Measurements from ENCODE around the gene HMGCS2. TPM values are rescaled to one million over a fixed set of nuclear protein-coding genes. Genes with fewer than 3 reads are reported as not detected.

Gene HMGCS2
- total RNA-seq, 6 donors from 2014 or later, result 0.31 to 5.9 (median 1.2) TPM; not detected in 1

- H3K4me3 ChIP-seq, result no peak overlapping the region
- H3K36me3 ChIP-seq, result peaks cover 0 to 7% (median 3%) of the 10 kb centered on the region in 4 donors
- DNase-seq (no peak), ATAC-seq (ENCODE audit: low FRiP score in 2 of 2) (peak in 1 of 2 donors; percentile 27)
- WGBS, 2 donors, result 63 to 73% methylated on average over 12 to 16 of the region's 16 CpGs
- H3K27me3 ChIP-seq, result no peaks in the 10 kb centered on the region
- H3K9me3 ChIP-seq, result no peaks in the 10 kb centered on the region
- H3K4me1 ChIP-seq, result no peaks in the 10 kb centered on the region
- TF ChIP-seq POLR2AphosphoS5 (IDR thresholded peaks at IDR 0.05) (no peak), POLR2A (IDR thresholded peaks at IDR 0.05) (no peak), EP300 (IDR thresholded peaks at IDR 0.05) (no peak), CTCF (IDR thresholded peaks at IDR 0.05) (no peak)
- H3K27ac ChIP-seq, result no peak overlapping the region
These were observed 31.5 kb downstream of the HMGCS2 start for GRCh38 chr1:119737040-119737682.

- no peaks in the 10 kb centered on the region for H3K9me3 ChIP-seq
- WGBS, 2 donors, result 89 to 100% methylated on average over 2 of the region's 2 CpGs
- H3K27ac ChIP-seq, result no peak overlapping the region
- peaks cover 0 to 7% (median 3%) of the 10 kb centered on the region in 4 donors for H3K36me3 ChIP-seq
- H3K4me3 ChIP-seq, result no peak overlapping the region
- no peak for TF ChIP-seq POLR2AphosphoS5 (IDR thresholded peaks at IDR 0.05)
- no peaks in the 10 kb centered on the region for H3K27me3 ChIP-seq
- DNase-seq (no peak), ATAC-seq (ENCODE audit: low FRiP score in 2 of 2) (no peak)
- H3K4me1 ChIP-seq, result no peaks in the 10 kb centered on the region
These were observed 32.1 kb downstream of the HMGCS2 start for GRCh38 chr1:119736649-119737039.

- Histone ChIP-seq H3K27ac (no peak overlapping the region), H3K36me3 (peaks cover 0 to 7% (median 3%) of the 10 kb centered on the region in 4 donors), H3K9me3 (no peaks in the 10 kb centered on the region), H3K27me3 (no peaks in the 10 kb centered on the region), H3K4me1 (no peaks in the 10 kb centered on the region), H3K4me3 (no peak overlapping the region)
- TF ChIP-seq POLR2AphosphoS5 (IDR thresholded peaks at IDR 0.05), result no peak
- no peak for TF ChIP-seq EP300 (IDR thresholded peaks at IDR 0.05)
- no peak for TF ChIP-seq POLR2A (IDR thresholded peaks at IDR 0.05)
- TF ChIP-seq CTCF (IDR thresholded peaks at IDR 0.05), result no peak
- ATAC-seq (ENCODE audit: low FRiP score in 2 of 2) (no peak), DNase-seq (no peak)
- WGBS, 2 donors, result 95 to 97% methylated on average over 14 of the region's 14 CpGs
These were observed 33.5 kb downstream of the HMGCS2 start for GRCh38 chr1:119735217-119735616.

GRCh38 chr1:119733754-119734153, 35.0 kb downstream of the HMGCS2 start:
- DNase-seq (no peak), ATAC-seq (ENCODE audit: low FRiP score in 2 of 2) (no peak)
- no peaks in the 10 kb centered on the region for H3K4me1 ChIP-seq
- no peak overlapping the region for H3K27ac ChIP-seq
- H3K4me3 ChIP-seq, result no peak overlapping the region
- no peaks in the 10 kb centered on the region for H3K9me3 ChIP-seq
- H3K27me3 ChIP-seq, result no peaks in the 10 kb centered on the region
- WGBS, 2 donors, result 89 to 93% methylated on average over 3 of the region's 3 CpGs
- peaks cover 0 to 7% (median 3%) of the 10 kb centered on the region in 4 donors for H3K36me3 ChIP-seq
- TF ChIP-seq POLR2A (IDR thresholded peaks at IDR 0.05) (no peak), POLR2AphosphoS5 (IDR thresholded peaks at IDR 0.05) (no peak), CTCF (IDR thresholded peaks at IDR 0.05) (no peak), EP300 (IDR thresholded peaks at IDR 0.05) (no peak)

- H3K4me3 ChIP-seq, result no peak overlapping the region
- no peak for ATAC-seq (ENCODE audit: low FRiP score in 2 of 2)
- no peak overlapping the region for H3K27ac ChIP-seq
- no peak for DNase-seq
- no peaks in the 10 kb centered on the region for H3K9me3 ChIP-seq
- peaks cover 0 to 7% (median 3%) of the 10 kb centered on the region in 4 donors for H3K36me3 ChIP-seq
- H3K4me1 ChIP-seq, result no peaks in the 10 kb centered on the region
- WGBS, 2 donors, result 83 to 90% methylated on average over 11 of the region's 11 CpGs
- TF ChIP-seq POLR2AphosphoS5 (IDR thresholded peaks at IDR 0.05), result no peak
- no peak for TF ChIP-seq CTCF (IDR thresholded peaks at IDR 0.05)
- TF ChIP-seq POLR2A (IDR thresholded peaks at IDR 0.05), result no peak
- no peak for TF ChIP-seq EP300 (IDR thresholded peaks at IDR 0.05)
- no peaks in the 10 kb centered on the region for H3K27me3 ChIP-seq
These were observed 36.1 kb downstream of the HMGCS2 start for GRCh38 chr1:119732465-119733168.

Data from upper lobe of left lung (tissue), 6 donors.